ENCODE data around the gene PSME3IP1.

DNA sequence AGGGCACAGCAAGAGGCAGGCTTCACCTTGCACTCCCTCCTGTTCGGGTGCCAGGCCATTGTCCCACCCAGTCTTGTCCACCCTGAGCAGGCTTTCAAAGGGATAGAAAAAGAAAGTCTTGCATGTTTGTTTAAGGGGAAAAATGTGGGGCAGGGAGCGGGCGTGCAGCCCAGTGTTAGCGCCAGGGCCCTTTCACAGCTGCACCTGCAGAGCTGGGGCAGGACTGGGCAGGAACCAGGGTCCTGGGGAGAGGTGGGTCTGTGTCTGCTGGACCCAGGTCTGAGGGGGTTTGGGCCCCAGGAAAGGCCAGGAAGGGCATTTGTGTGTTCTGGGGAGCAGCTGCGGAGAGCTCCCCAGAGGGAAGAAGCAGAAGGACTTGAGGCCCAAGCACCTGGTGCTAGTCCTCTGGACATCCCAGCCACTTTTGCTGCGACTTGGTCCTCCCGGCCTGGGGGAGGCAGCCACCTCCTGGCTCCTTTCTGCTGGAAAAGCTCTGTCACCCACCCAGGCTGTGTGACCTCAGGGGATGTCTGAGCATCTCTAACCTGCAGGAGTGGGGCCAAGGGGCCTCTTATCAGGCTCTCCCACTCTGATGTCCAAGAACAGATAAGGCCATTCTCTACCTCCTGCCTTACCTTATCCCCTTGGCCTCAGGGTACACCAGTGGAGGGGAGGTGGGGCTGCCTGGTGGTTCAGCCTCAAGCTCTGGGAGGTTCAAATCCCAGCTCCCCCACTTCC is 44.7 kb downstream of the PSME3IP1 start:
- no peak for TF ChIP-seq POLR2A (IDR thresholded peaks at IDR 0.05)
- TF ChIP-seq, protein P1, sequence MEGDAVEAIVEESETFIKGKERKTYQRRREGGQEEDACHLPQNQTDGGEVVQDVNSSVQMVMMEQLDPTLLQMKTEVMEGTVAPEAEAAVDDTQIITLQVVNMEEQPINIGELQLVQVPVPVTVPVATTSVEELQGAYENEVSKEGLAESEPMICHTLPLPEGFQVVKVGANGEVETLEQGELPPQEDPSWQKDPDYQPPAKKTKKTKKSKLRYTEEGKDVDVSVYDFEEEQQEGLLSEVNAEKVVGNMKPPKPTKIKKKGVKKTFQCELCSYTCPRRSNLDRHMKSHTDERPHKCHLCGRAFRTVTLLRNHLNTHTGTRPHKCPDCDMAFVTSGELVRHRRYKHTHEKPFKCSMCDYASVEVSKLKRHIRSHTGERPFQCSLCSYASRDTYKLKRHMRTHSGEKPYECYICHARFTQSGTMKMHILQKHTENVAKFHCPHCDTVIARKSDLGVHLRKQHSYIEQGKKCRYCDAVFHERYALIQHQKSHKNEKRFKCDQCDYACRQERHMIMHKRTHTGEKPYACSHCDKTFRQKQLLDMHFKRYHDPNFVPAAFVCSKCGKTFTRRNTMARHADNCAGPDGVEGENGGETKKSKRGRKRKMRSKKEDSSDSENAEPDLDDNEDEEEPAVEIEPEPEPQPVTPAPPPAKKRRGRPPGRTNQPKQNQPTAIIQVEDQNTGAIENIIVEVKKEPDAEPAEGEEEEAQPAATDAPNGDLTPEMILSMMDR (IDR thresholded peaks at IDR 0.05): no peak
